Hepatocyte (in vitro differentiated cells): ENCODE results near the gene TP53. TPM values are rescaled to one million over a fixed set of nuclear protein-coding genes. Genes with fewer than 3 reads are reported as not detected.
A peak's percentile ranks its signal among the peaks of the same experiment; 100 is the strongest.

Experiments used
- DNase-seq: peaks from one replicate; pipeline ENCODE4 v3.0.0-alpha.2; 2016; ENCODE audit warnings: low spot score
- H2AFZ ChIP-seq: fragments of 200-600 bp; sonication (generic); 2 replicates; pipeline ENCODE4 v1.6.0; 2016; ENCODE audit warnings: antibody characterized with exemption, mild to moderate bottlenecking
- H3K27ac ChIP-seq: fragments of 200-600 bp; sonication (generic); 2 replicates; pipeline ENCODE4 v1.5.1; 2016; ENCODE audit warnings: mild to moderate bottlenecking
- H3K27me3 ChIP-seq: fragments of 200-600 bp; sonication (generic); 2 replicates; pipeline ENCODE4 v1.6.1; 2016
- H3K36me3 ChIP-seq: fragments of 200-600 bp; sonication (generic); replicated peaks from 2 replicates; pipeline ENCODE4 v1.5.1; 2016; ENCODE audit warnings: low read depth; ENCODE audit not compliant: insufficient read depth
- H3K4me1 ChIP-seq: fragments of 200-600 bp; sonication (generic); 2 replicates; pipeline ENCODE4 v1.5.1; 2016; ENCODE audit warnings: mild to moderate bottlenecking, moderate library complexity; ENCODE audit not compliant: insufficient read depth
- H3K4me2 ChIP-seq: fragments of 200-600 bp; sonication (generic); 2 replicates; pipeline ENCODE4 v1.6.0; 2016
- H3K4me3 ChIP-seq: fragments of 200-600 bp; sonication (generic); 2 replicates; pipeline ENCODE4 v1.5.1; 2016; ENCODE audit warnings: mild to moderate bottlenecking
- H3K79me2 ChIP-seq: fragments of 200-600 bp; sonication (generic); 2 replicates; pipeline ENCODE4 v1.6.0; 2017; ENCODE audit warnings: mild to moderate bottlenecking
- H3K9me2 ChIP-seq: fragments of 200-600 bp; sonication (generic); replicated peaks from 2 replicates; pipeline ENCODE4 v1.6.0; 2017; ENCODE audit warnings: mild to moderate bottlenecking; ENCODE audit not compliant: insufficient read depth
- H3K9me3 ChIP-seq: fragments of 200-600 bp; sonication (generic); 2 replicates; pipeline ENCODE4 v1.5.1; 2016; ENCODE audit warnings: low read depth, mild to moderate bottlenecking
- H4K20me1 ChIP-seq: fragments of 200-600 bp; sonication (generic); 2 replicates; pipeline ENCODE4 v1.6.0; 2016; ENCODE audit warnings: mild to moderate bottlenecking; ENCODE audit not compliant: insufficient read depth, poor library complexity, severe bottlenecking
- CTCF ChIP-seq: fragments of 200-600 bp; sonication (generic); IDR thresholded peaks from 2 replicates; pipeline ENCODE4 v1.5.1; 2016; ENCODE audit warnings: antibody characterized with exemption, mild to moderate bottlenecking; ENCODE audit not compliant: poor library complexity
- EZH2 ChIP-seq: fragments of 200-600 bp; sonication (generic); IDR thresholded peaks from 2 replicates; pipeline ENCODE4 v1.6.1; 2016; ENCODE audit warnings: antibody characterized with exemption, mild to moderate bottlenecking, borderline replicate concordance
- EZH2phosphoT487 ChIP-seq: fragments of 200-600 bp; sonication (generic); IDR thresholded peaks from one replicate; pipeline ENCODE4 v1.6.1; 2018; ENCODE audit warnings: antibody characterized with exemption, mild to moderate bottlenecking, low read depth, moderate library complexity; ENCODE audit not compliant: unreplicated experiment, severe bottlenecking
- WGBS: methylation state at CpG from one replicate; pipeline ENCODE4 v1.1.6; 2016; ENCODE audit warnings: low lambda C conversion rate; ENCODE audit errors: missing lambda C conversion rate; 5-methylcytosine and 5-hydroxymethylcytosine counted together
- polyA plus RNA-seq: library from polyadenylated mRNA; unstranded; fragments of >200 nt; fragmentation: Nextera tagmentation; extraction: Ambion mirVana; gene quantifications from 2 replicates; pipeline ENCODE4 v1.2.1, GENCODE V29; 2016
- total RNA-seq: library from RNA; depleted of rRNA; stranded (reverse); fragments of >200 nt; gene quantifications from 2 replicates; pipeline ENCODE4 v1.2.3, GENCODE V29; 2014

The TP53 gene
- total and polyA plus RNA-seq, 2 experiments from 2014 or later = 29.6 to 31.7 TPM

GRCh38 chr17:7711051-7711755 lies 23.9 kb upstream of the TP53 start:
- peak; percentile 3 for DNase-seq
- 83% methylated on average over 7 of the region's 7 CpGs for WGBS

GRCh38 chr17:7710301-7710700 lies 23.0 kb upstream of the TP53 start:
- Histone ChIP-seq H3K4me3 (no peak overlapping the region), H3K27me3 (peaks cover 31% of the 10 kb centered on the region), H2AFZ (no peak overlapping the region), H3K4me2 (no peak overlapping the region), H4K20me1 (no peaks in the 10 kb centered on the region), H3K9me2 (no peaks in the 10 kb centered on the region), H3K9me3 (no peaks in the 10 kb centered on the region), H3K27ac (no peak overlapping the region), H3K36me3 (no peaks in the 10 kb centered on the region), H3K4me1 (peaks cover 9% of the 10 kb centered on the region), H3K79me2 (peaks cover 6% of the 10 kb centered on the region)
- TF ChIP-seq EZH2phosphoT487 = no peak
- no peak for TF ChIP-seq CTCF
- no peak for TF ChIP-seq EZH2
- WGBS = 86% methylated on average over 7 of the region's 7 CpGs
- DNase-seq = peak; percentile 1

More at GRCh38 chr17:7711051-7711755, 23.9 kb upstream of the TP53 start:
- no peak overlapping the region for H2AFZ ChIP-seq
- no peak overlapping the region for H3K4me3 ChIP-seq
- TF ChIP-seq CTCF = no peak
- TF ChIP-seq EZH2phosphoT487 = no peak
- TF ChIP-seq EZH2 = no peak
- no peaks in the 10 kb centered on the region for H3K9me2 ChIP-seq
- H3K79me2 ChIP-seq = peaks cover 2% of the 10 kb centered on the region
- no peaks in the 10 kb centered on the region for H3K9me3 ChIP-seq
- peaks cover 3% of the 10 kb centered on the region for H3K4me1 ChIP-seq
- H3K27ac ChIP-seq = no peak overlapping the region
- H3K36me3 ChIP-seq = no peaks in the 10 kb centered on the region
- peaks cover 25% of the 10 kb centered on the region for H3K27me3 ChIP-seq
- no peaks in the 10 kb centered on the region for H4K20me1 ChIP-seq
- H3K4me2 ChIP-seq = no peak overlapping the region

- Histone ChIP-seq H4K20me1 (no peaks in the 10 kb centered on the region), H3K9me3 (no peaks in the 10 kb centered on the region), H3K27ac (no peak overlapping the region), H3K79me2 (peaks cover 6% of the 10 kb centered on the region), H3K27me3 (peaks cover 31% of the 10 kb centered on the region), H2AFZ (no peak overlapping the region), H3K9me2 (no peaks in the 10 kb centered on the region), H3K4me3 (no peak overlapping the region), H3K4me2 (no peak overlapping the region), H3K4me1 (peaks cover 17% of the 10 kb centered on the region), H3K36me3 (no peaks in the 10 kb centered on the region)
- no peak for DNase-seq
- 100% methylated on average over 2 of the region's 11 CpGs for WGBS
- TF ChIP-seq EZH2phosphoT487 = no peak
- no peak for TF ChIP-seq EZH2
- no peak for TF ChIP-seq CTCF
These were observed 21.7 kb upstream of the TP53 start for GRCh38 chr17:7709031-7709430.
